Sigmoid colon (tissue), 4 donors: ENCODE results near the gene OR52E5.

Experiments used
- CTCF ChIP-seq, 4 experiments: fragments of 450-650 bp in 3 of 4; fragments of 200-600 bp in 1 of 4; IDR thresholded peaks; one replicate each; pipeline ENCODE4 v1.5.1; 2016 to 2019; ENCODE audit warnings: antibody characterized with exemption in 4 of 4, mild to moderate bottlenecking in 3 of 4, moderate library complexity in 2 of 4
- EP300 ChIP-seq, 4 donors: sonication (generic); formaldehyde crosslinking; IDR thresholded peaks; one replicate each; pipeline ENCODE4 v1.6.1; 2017; ENCODE audit warnings: antibody characterized with exemption in 4 of 4
- POLR2A ChIP-seq, 2 donors: fragments of 450-650 bp; IDR thresholded peaks; one replicate each; pipeline ENCODE4 v1.6.1; 2016; ENCODE audit warnings: antibody characterized with exemption in 2 of 2, mild to moderate bottlenecking in 2 of 2, moderate library complexity in 2 of 2

GRCh38 chr11:5933116-5933515 is 40.1 kb downstream of the OR52E5 start:
- no peak for TF ChIP-seq POLR2A (IDR thresholded peaks at IDR 0.05)
- no peak for TF ChIP-seq CTCF (IDR thresholded peaks at IDR 0.05)
- no peak for TF ChIP-seq EP300 (IDR thresholded peaks at IDR 0.05)
